WTC11 (cell line): ENCODE measurements around the gene OR4E1. TPM values are rescaled to one million over a fixed set of nuclear protein-coding genes. Genes with fewer than 3 reads are reported as not detected.

ENCODE experiments used
- ATAC-seq: fragments of 200-7000 bp; cut with Tn5 transposase; 2 replicates; pipeline ENCODE4 v1.10.0; 2021; ENCODE audit warnings: mild to moderate bottlenecking, moderate library complexity
- CTCF ChIA-PET: fragments of 300-600 bp; sonication (Branson Sonifier 250); formaldehyde crosslinking; loops from one replicate; lab custom pipeline; 2021; ENCODE audit warnings: antibody characterized with exemption; lab: Charles Lee
- POLR2A ChIA-PET: fragments of 350-600 bp; sonication (Branson Sonifier 250); formaldehyde crosslinking; loops from one replicate; lab custom pipeline; 2021; ENCODE audit warnings: antibody characterized with exemption; lab: Charles Lee
- DNase-seq: peaks from one replicate; pipeline ENCODE4 v3.0.0; 2021; ENCODE audit warnings: low spot score
- H3K27ac Mint-ChIP-seq: 2 replicates; pipeline ENCODE4 v1.8.0; 2021; ENCODE audit warnings: mixed read lengths
- H3K27me3 Mint-ChIP-seq: 2 replicates; pipeline ENCODE4 v1.8.0; 2021; ENCODE audit warnings: low read depth, mild to moderate bottlenecking, moderate library complexity, mixed read lengths
- H3K36me3 Mint-ChIP-seq: 2 replicates; pipeline ENCODE4 v1.8.0; 2021; ENCODE audit warnings: mixed read lengths
- H3K4me1 Mint-ChIP-seq: 2 replicates; pipeline ENCODE4 v1.8.0; 2022; ENCODE audit warnings: mixed read lengths
- H3K4me3 Mint-ChIP-seq: 2 replicates; pipeline ENCODE4 v1.8.0; 2021; ENCODE audit warnings: mild to moderate bottlenecking, moderate library complexity, mixed read lengths
- H3K9me3 Mint-ChIP-seq: 2 replicates; pipeline ENCODE4 v1.8.0; 2021; ENCODE audit warnings: mixed read lengths
- AR ChIP-seq: fragments of 250-450 bp; sonication (Bioruptor Pico); IDR thresholded peaks from 2 replicates; pipeline ENCODE4 v1.9.0; 2021; ENCODE audit warnings: mild to moderate bottlenecking
- ATF1 ChIP-seq: sonication (generic); formaldehyde crosslinking; IDR thresholded peaks from 2 replicates; pipeline ENCODE4 v1.8.1; 2023; ENCODE audit warnings: mild to moderate bottlenecking, moderate library complexity, missing genetic modification reagents
- ATF2 ChIP-seq: sonication (generic); formaldehyde crosslinking; IDR thresholded peaks from 2 replicates; pipeline ENCODE4 v1.8.1; 2022; ENCODE audit warnings: low read depth, missing genetic modification reagents, borderline replicate concordance
- ATF3 ChIP-seq: sonication (generic); formaldehyde crosslinking; conservative IDR thresholded peaks from 2 replicates; pipeline ENCODE4 v1.8.1; 2022; ENCODE audit warnings: mild to moderate bottlenecking, missing genetic modification reagents
- CDX4 ChIP-seq: fragments of 250-450 bp; sonication (Bioruptor Pico); IDR thresholded peaks from 2 replicates; pipeline ENCODE4 v1.9.0; 2021; ENCODE audit warnings: moderate library complexity, mild to moderate bottlenecking, inconsistent platforms, borderline replicate concordance
- E2F4 ChIP-seq: sonication (generic); formaldehyde crosslinking; IDR thresholded peaks from 2 replicates; pipeline ENCODE4 v1.8.1; 2022; ENCODE audit warnings: low read depth, mild to moderate bottlenecking, moderate library complexity, missing genetic modification reagents, borderline replicate concordance
- FOXP1 ChIP-seq: sonication (generic); formaldehyde crosslinking; IDR thresholded peaks from 2 replicates; pipeline ENCODE4 v1.8.0; 2022; ENCODE audit warnings: missing genetic modification reagents, mild to moderate bottlenecking, moderate library complexity, borderline replicate concordance
- GTF2I ChIP-seq: fragments of 250-450 bp; sonication (Bioruptor Pico); conservative IDR thresholded peaks from 2 replicates; pipeline ENCODE4 v1.4.0; 2021; ENCODE audit warnings: mild to moderate bottlenecking
- HMGA2 ChIP-seq: fragments of 250-450 bp; sonication (Bioruptor Pico); IDR thresholded peaks from 2 replicates; pipeline ENCODE4 v1.4.0; 2021; ENCODE audit warnings: mild to moderate bottlenecking, moderate library complexity
- KAT7 ChIP-seq: sonication (generic); formaldehyde crosslinking; IDR thresholded peaks from 2 replicates; pipeline ENCODE4 v1.8.1; 2023; ENCODE audit warnings: missing genetic modification reagents, mild to moderate bottlenecking, borderline replicate concordance
- MAX ChIP-seq: sonication (generic); formaldehyde crosslinking; IDR thresholded peaks from 2 replicates; pipeline ENCODE4 v1.8.0; 2022; ENCODE audit warnings: mild to moderate bottlenecking, missing genetic modification reagents
- MXD4 ChIP-seq: fragments of 250-450 bp; sonication (Bioruptor Pico); IDR thresholded peaks from 2 replicates; pipeline ENCODE4 v1.8.0; 2021; ENCODE audit warnings: mild to moderate bottlenecking, moderate library complexity, borderline replicate concordance
- MYBL2 ChIP-seq: sonication (generic); formaldehyde crosslinking; IDR thresholded peaks from 2 replicates; pipeline ENCODE4 v1.8.1; 2023; ENCODE audit warnings: mild to moderate bottlenecking, moderate library complexity, missing genetic modification reagents
- NFATC4 ChIP-seq: fragments of 250-450 bp; sonication (Bioruptor Pico); IDR thresholded peaks from 2 replicates; pipeline ENCODE4 v1.9.0; 2021; ENCODE audit warnings: mild to moderate bottlenecking
- NFE2L1 ChIP-seq: sonication (generic); formaldehyde crosslinking; IDR thresholded peaks from 2 replicates; pipeline ENCODE4 v1.8.1; 2023; ENCODE audit warnings: missing genetic modification reagents
- NR1H2 ChIP-seq: sonication (generic); formaldehyde crosslinking; IDR thresholded peaks from 2 replicates; pipeline ENCODE4 v1.9.0; 2021; ENCODE audit warnings: mild to moderate bottlenecking, moderate library complexity, missing genetic modification reagents
- USF1 ChIP-seq: sonication (generic); formaldehyde crosslinking; IDR thresholded peaks from 2 replicates; pipeline ENCODE4 v1.8.0; 2022; ENCODE audit warnings: mild to moderate bottlenecking, missing genetic modification reagents
- USF2 ChIP-seq: sonication (generic); formaldehyde crosslinking; IDR thresholded peaks from 2 replicates; pipeline ENCODE4 v1.8.1; 2023; ENCODE audit warnings: mild to moderate bottlenecking, missing genetic modification reagents, moderate library complexity
- ZNF232 ChIP-seq: sonication (generic); formaldehyde crosslinking; IDR thresholded peaks from 2 replicates; pipeline ENCODE4 v1.8.0; 2022; ENCODE audit warnings: mild to moderate bottlenecking, missing genetic modification reagents
- ZNF317 ChIP-seq: sonication (generic); formaldehyde crosslinking; IDR thresholded peaks from 2 replicates; pipeline ENCODE4 v1.8.1; 2023; ENCODE audit warnings: low read depth, mild to moderate bottlenecking, moderate library complexity, missing genetic modification reagents, borderline replicate concordance
- ZNF423 ChIP-seq: fragments of 250-450 bp; sonication (Bioruptor Pico); IDR thresholded peaks from 2 replicates; pipeline ENCODE4 v2.1.2; 2022; ENCODE audit warnings: mild to moderate bottlenecking, moderate library complexity
- ZNF671 ChIP-seq: fragments of 250-450 bp; sonication (Bioruptor Pico); IDR thresholded peaks from 2 replicates; pipeline ENCODE4 v1.8.0; 2021; ENCODE audit warnings: mild to moderate bottlenecking
- total RNA-seq: library from RNA; stranded (reverse); gene quantifications from 3 replicates; pipeline ENCODE4 v1.2.3, GENCODE V29; 2021

The OR4E1 gene
- total RNA-seq, 1 experiment from 2014 or later, result not detected

- POLR2A ChIA-PET, result no interaction called here
- H3K4me3 Mint-ChIP-seq, result no peak overlapping the region
Measured at GRCh38 chr14:21647380-21647779, 26.2 kb downstream of the OR4E1 start.

GRCh38 chr14:21643407-21643806 lies 30.2 kb downstream of the OR4E1 start:
- CTCF ChIA-PET, result interaction anchor here (0.7 to 2.3 kb wide), 8 partner anchors 9 to 274 kb away, joined by 3 to 6 read pairs (median 4); no protein-coding TSS in a partner anchor
- Mint-ChIP-seq H3K36me3 (no peaks in the 10 kb centered on the region), H3K27me3 (no peaks in the 10 kb centered on the region), H3K4me3 (no peak overlapping the region), H3K27ac (no peak overlapping the region), H3K4me1 (peaks cover 17% of the 10 kb centered on the region), H3K9me3 (peaks cover 2% of the 10 kb centered on the region; the same call in 1 of the 2 replicates)
- TF ChIP-seq HMGA2 (CRISPR knock-in tag) (no peak), GTF2I (no peak), USF2 (CRISPR knock-in tag) (no peak), CDX4 (CRISPR knock-in tag) (no peak), ZNF671 (CRISPR knock-in tag) (no peak), KAT7 (CRISPR knock-in tag) (no peak), ZNF232 (CRISPR knock-in tag) (no peak), ATF1 (no peak), AR (CRISPR knock-in tag) (no peak), ZNF423 (CRISPR knock-in tag) (no peak), FOXP1 (CRISPR knock-in tag) (no peak), NFATC4 (CRISPR knock-in tag) (no peak), MAX (no peak), NFE2L1 (CRISPR knock-in tag) (no peak), USF1 (CRISPR knock-in tag) (no peak), ATF3 (no peak), MXD4 (no peak), ATF2 (no peak), E2F4 (CRISPR knock-in tag) (no peak)
- DNase-seq, result no peak
- ATAC-seq, result no peak
- POLR2A ChIA-PET, result no interaction called here

More at GRCh38 chr14:21647380-21647779, 26.2 kb downstream of the OR4E1 start:
- no peak for ATAC-seq
- no peak overlapping the region for H3K27ac Mint-ChIP-seq
- CTCF ChIA-PET, result interaction anchor here (0.9 to 2.0 kb wide), 2 partner anchors 76 to 101 kb away, joined by 3 to 6 read pairs; no protein-coding TSS in a partner anchor
- peaks cover 8% of the 10 kb centered on the region; the same call in 1 of the 2 replicates for H3K9me3 Mint-ChIP-seq
- H3K4me1 Mint-ChIP-seq, result peaks cover 23% of the 10 kb centered on the region
- no peak for TF ChIP-seq NR1H2 (CRISPR knock-in tag)
- no peak for TF ChIP-seq ZNF317
- TF ChIP-seq ZNF423 (CRISPR knock-in tag), result no peak
- no peak for TF ChIP-seq MYBL2 (CRISPR knock-in tag)
- DNase-seq, result no peak
- no peaks in the 10 kb centered on the region for H3K27me3 Mint-ChIP-seq
- no peaks in the 10 kb centered on the region for H3K36me3 Mint-ChIP-seq
